ENCODE measurements around the gene EDAR.

Gene EDAR

DNA sequence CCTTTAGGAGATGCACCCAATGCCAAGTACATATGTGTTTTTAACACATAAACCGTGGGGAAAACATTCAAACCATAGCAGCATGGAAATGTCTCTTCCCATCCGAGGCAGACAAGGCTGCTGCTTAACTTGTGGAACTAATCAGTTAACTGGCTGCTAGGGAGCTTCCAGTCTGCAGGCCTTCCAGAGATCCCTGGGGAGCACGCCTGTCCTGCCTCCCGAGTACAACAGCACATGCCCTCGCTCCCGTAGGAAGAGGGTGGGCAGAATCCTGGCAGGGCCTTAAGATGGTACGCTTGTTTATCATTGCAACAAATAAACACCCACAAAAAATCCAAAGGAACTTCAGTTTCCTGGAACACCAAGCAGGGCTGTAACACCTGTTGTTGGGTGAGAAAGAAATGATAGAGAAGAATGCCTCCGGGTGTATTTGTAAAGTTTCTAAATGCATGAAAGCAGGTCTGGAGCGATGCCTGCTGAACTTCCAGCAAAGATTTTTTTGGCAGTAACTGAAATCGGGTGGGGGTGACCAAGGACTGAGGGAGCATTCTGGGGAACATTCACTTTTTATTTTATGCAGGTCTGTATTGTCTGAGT is 56.2 kb downstream of the EDAR start:
- Mint-ChIP-seq H3K4me3 (peak overlapping the region in 2 of 3 experiments; percentile 12 to 26), H3K9me3 (no peaks in the 10 kb centered on the region), H3K27ac (peak overlapping the region; percentile 77 to 94 (median 77)), H3K36me3 (ENCODE audit: low read depth) (no peaks in the 10 kb centered on the region), H3K4me1 (peaks cover 65% of the 10 kb centered on the region), H3K27me3 (ENCODE audit: low read depth) (peaks cover 30% of the 10 kb centered on the region)
- TF ChIP-seq, protein P1, sequence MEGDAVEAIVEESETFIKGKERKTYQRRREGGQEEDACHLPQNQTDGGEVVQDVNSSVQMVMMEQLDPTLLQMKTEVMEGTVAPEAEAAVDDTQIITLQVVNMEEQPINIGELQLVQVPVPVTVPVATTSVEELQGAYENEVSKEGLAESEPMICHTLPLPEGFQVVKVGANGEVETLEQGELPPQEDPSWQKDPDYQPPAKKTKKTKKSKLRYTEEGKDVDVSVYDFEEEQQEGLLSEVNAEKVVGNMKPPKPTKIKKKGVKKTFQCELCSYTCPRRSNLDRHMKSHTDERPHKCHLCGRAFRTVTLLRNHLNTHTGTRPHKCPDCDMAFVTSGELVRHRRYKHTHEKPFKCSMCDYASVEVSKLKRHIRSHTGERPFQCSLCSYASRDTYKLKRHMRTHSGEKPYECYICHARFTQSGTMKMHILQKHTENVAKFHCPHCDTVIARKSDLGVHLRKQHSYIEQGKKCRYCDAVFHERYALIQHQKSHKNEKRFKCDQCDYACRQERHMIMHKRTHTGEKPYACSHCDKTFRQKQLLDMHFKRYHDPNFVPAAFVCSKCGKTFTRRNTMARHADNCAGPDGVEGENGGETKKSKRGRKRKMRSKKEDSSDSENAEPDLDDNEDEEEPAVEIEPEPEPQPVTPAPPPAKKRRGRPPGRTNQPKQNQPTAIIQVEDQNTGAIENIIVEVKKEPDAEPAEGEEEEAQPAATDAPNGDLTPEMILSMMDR (IDR thresholded peaks at IDR 0.05; ENCODE audit: unreplicated experiment in 3 of 3), result no peak

GRCh38 chr2:108931372-108931771 is 57.6 kb downstream of the EDAR start:
- Mint-ChIP-seq H3K27ac (peak overlapping the region in 2 of 3 experiments; percentile 42 to 45), H3K9me3 (no peaks in the 10 kb centered on the region), H3K4me3 (no peak overlapping the region), H3K27me3 (ENCODE audit: low read depth) (peaks cover 38% of the 10 kb centered on the region), H3K36me3 (ENCODE audit: low read depth) (no peaks in the 10 kb centered on the region), H3K4me1 (peaks cover 54% of the 10 kb centered on the region)
- TF ChIP-seq, protein P1 (IDR thresholded peaks at IDR 0.05; ENCODE audit: unreplicated experiment in 3 of 3), result no peak

DNA sequence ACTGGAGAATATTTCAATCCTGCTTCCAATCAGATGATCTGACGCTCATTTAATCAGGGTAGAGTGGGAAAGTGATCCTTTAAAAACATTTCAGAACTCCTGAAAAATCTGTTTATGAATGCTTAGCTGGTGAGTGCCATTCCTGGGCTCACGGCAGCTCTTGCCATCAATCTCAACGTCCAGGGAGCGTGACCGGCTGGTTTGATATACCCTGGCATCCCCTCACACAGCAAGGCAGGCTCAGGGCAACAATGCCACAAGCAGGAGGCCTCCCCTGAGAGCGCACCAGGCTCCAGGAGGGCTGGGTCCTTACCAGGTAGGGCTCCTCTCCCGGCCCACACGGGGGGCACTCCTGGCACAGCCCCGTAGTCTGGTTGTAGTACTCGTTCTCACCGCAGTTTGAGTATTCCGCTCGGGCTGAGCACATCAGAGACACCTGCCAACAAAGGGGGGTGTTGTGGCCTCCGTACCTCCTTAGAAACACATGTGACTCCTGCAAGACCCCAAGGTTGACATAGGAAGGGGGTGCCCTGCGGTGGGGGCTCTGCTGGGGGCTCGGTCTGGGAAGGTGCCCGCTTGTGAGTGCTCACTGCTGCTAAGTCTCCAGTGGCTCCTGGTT is 59.1 kb downstream of the EDAR start:
- peaks cover 44% of the 10 kb centered on the region for H3K27me3 Mint-ChIP-seq (ENCODE audit: low read depth)
- H3K36me3 Mint-ChIP-seq (ENCODE audit: low read depth), result no peaks in the 10 kb centered on the region
- no peaks in the 10 kb centered on the region for H3K9me3 Mint-ChIP-seq
- H3K4me3 Mint-ChIP-seq, result no peak overlapping the region
- TF ChIP-seq, protein P1 (IDR thresholded peaks at IDR 0.05; ENCODE audit: unreplicated experiment in 3 of 3), result no peak
- peaks cover 42% of the 10 kb centered on the region for H3K4me1 Mint-ChIP-seq
- H3K27ac Mint-ChIP-seq, result peak overlapping the region; percentile 11 to 73 (median 50)

- no peaks in the 10 kb centered on the region for H3K36me3 Mint-ChIP-seq (ENCODE audit: low read depth)
- no peak overlapping the region for H3K4me3 Mint-ChIP-seq
- TF ChIP-seq, protein P1 (IDR thresholded peaks at IDR 0.05; ENCODE audit: unreplicated experiment in 3 of 3), result peak in 1 of 3 experiments; percentile 16
- no peaks in the 10 kb centered on the region for H3K9me3 Mint-ChIP-seq
- peaks cover 40% of the 10 kb centered on the region for H3K4me1 Mint-ChIP-seq
- H3K27ac Mint-ChIP-seq, result peak overlapping the region in 1 of 3 experiments; percentile 0
- H3K27me3 Mint-ChIP-seq (ENCODE audit: low read depth), result peaks cover 38% of the 10 kb centered on the region
These were observed 60.2 kb downstream of the EDAR start for GRCh38 chr2:108928660-108929377.

DNA sequence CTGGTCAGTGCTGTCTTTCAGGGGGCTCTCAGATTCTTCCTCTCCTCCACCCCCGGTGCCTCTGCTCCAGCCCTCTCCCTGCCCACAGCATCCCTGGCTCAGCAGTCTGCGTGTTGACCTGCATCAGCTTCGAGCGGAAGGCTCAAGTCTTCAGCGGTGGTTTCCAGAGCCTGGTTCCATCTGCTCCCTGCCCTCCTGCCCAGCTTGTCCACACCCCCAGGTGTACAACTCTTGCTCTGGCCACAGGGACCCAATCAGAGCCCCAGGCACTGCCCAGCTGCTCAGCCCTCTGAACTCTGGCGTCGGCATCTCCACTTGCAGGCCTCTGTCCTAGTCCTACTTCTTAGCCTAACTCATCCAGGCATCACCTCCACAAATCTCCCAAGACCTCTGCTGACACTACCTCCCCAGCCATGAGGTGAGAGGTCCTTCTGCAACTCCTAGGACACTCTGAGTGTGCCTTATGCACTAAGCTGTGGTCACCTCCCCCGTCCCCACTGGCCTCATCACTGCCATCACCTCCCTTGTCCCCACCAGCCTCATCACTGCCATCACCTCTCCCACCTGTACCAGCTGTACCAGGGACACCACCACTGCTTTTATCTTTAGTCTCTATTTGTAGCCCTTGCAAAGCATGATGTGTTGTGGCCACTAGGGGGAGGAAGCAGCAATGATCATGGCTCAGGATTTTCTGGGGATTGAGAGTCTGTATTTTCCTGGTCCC is 60.9 kb downstream of the EDAR start:
- Mint-ChIP-seq H3K9me3 (no peaks in the 10 kb centered on the region), H3K27ac (peak overlapping the region in 1 of 3 experiments; percentile 0), H3K27me3 (ENCODE audit: low read depth) (peaks cover 34% of the 10 kb centered on the region), H3K4me1 (peaks cover 33% of the 10 kb centered on the region), H3K36me3 (ENCODE audit: low read depth) (no peaks in the 10 kb centered on the region), H3K4me3 (no peak overlapping the region)
- TF ChIP-seq, protein P1 (IDR thresholded peaks at IDR 0.05; ENCODE audit: unreplicated experiment in 3 of 3), result peak; percentile 77 to 80 (median 79)

Data from nephron (organoid).